Measurements from ENCODE around the gene TOMM22. TPM values are rescaled to one million over a fixed set of nuclear protein-coding genes. Genes with fewer than 3 reads are reported as not detected.

TOMM22 gene
- total RNA-seq, 1 donor from 2014 or later = 47.7 TPM

- Mint-ChIP-seq H3K4me1 (ENCODE audit: low read depth) (peaks cover 60% of the 10 kb centered on the region), H3K27ac (ENCODE audit: unreplicated experiment) (no peak overlapping the region), H3K36me3 (ENCODE audit: low read depth) (peaks cover 3% of the 10 kb centered on the region), H3K27me3 (ENCODE audit: low read depth) (no peaks in the 10 kb centered on the region), H3K4me3 (ENCODE audit: unreplicated experiment) (no peak overlapping the region), H3K9me3 (ENCODE audit: low read depth) (no peaks in the 10 kb centered on the region)
- DNase-seq (ENCODE audit: low spot score) = no peak
- no peak for TF ChIP-seq CTCF (IDR thresholded peaks at IDR 0.05)
Observed at GRCh38 chr22:38710866-38711265, 29.1 kb downstream of the TOMM22 start.

GRCh38 chr22:38712486-38713207 lies 30.9 kb downstream of the TOMM22 start:
- no peak for DNase-seq (ENCODE audit: low spot score)
- TF ChIP-seq CTCF (IDR thresholded peaks at IDR 0.05) = no peak
- peaks cover 62% of the 10 kb centered on the region for H3K4me1 Mint-ChIP-seq (ENCODE audit: low read depth)
- H3K36me3 Mint-ChIP-seq (ENCODE audit: low read depth) = peaks cover 8% of the 10 kb centered on the region
- H3K9me3 Mint-ChIP-seq (ENCODE audit: low read depth) = no peaks in the 10 kb centered on the region
- no peaks in the 10 kb centered on the region for H3K27me3 Mint-ChIP-seq (ENCODE audit: low read depth)
- no peak overlapping the region for H3K4me3 Mint-ChIP-seq (ENCODE audit: unreplicated experiment)
- H3K27ac Mint-ChIP-seq (ENCODE audit: unreplicated experiment) = peak overlapping the region; percentile 29

GRCh38 chr22:38713921-38714320 lies 32.2 kb downstream of the TOMM22 start:
- DNase-seq (ENCODE audit: low spot score) = no peak
- peaks cover 64% of the 10 kb centered on the region for H3K4me1 Mint-ChIP-seq (ENCODE audit: low read depth)
- H3K27me3 Mint-ChIP-seq (ENCODE audit: low read depth) = no peaks in the 10 kb centered on the region
- peaks cover 8% of the 10 kb centered on the region for H3K36me3 Mint-ChIP-seq (ENCODE audit: low read depth)
- no peak for TF ChIP-seq CTCF (IDR thresholded peaks at IDR 0.05)
- H3K9me3 Mint-ChIP-seq (ENCODE audit: low read depth) = no peaks in the 10 kb centered on the region
- H3K4me3 Mint-ChIP-seq (ENCODE audit: unreplicated experiment) = no peak overlapping the region
- H3K27ac Mint-ChIP-seq (ENCODE audit: unreplicated experiment) = no peak overlapping the region

GRCh38 chr22:38715176-38715764 lies 33.5 kb downstream of the TOMM22 start:
- H3K4me1 Mint-ChIP-seq (ENCODE audit: low read depth) = peaks cover 76% of the 10 kb centered on the region
- no peaks in the 10 kb centered on the region for H3K9me3 Mint-ChIP-seq (ENCODE audit: low read depth)
- no peak for TF ChIP-seq CTCF (IDR thresholded peaks at IDR 0.05)
- H3K36me3 Mint-ChIP-seq (ENCODE audit: low read depth) = peaks cover 8% of the 10 kb centered on the region
- H3K27ac Mint-ChIP-seq (ENCODE audit: unreplicated experiment) = no peak overlapping the region
- no peaks in the 10 kb centered on the region for H3K27me3 Mint-ChIP-seq (ENCODE audit: low read depth)
- H3K4me3 Mint-ChIP-seq (ENCODE audit: unreplicated experiment) = no peak overlapping the region
- DNase-seq (ENCODE audit: low spot score) = no peak

GRCh38 chr22:38715852-38716251 lies 34.1 kb downstream of the TOMM22 start:
- no peak for TF ChIP-seq CTCF (IDR thresholded peaks at IDR 0.05)
- no peaks in the 10 kb centered on the region for H3K27me3 Mint-ChIP-seq (ENCODE audit: low read depth)
- no peak overlapping the region for H3K4me3 Mint-ChIP-seq (ENCODE audit: unreplicated experiment)
- H3K9me3 Mint-ChIP-seq (ENCODE audit: low read depth) = no peaks in the 10 kb centered on the region
- peaks cover 78% of the 10 kb centered on the region for H3K4me1 Mint-ChIP-seq (ENCODE audit: low read depth)
- H3K36me3 Mint-ChIP-seq (ENCODE audit: low read depth) = peaks cover 8% of the 10 kb centered on the region
- H3K27ac Mint-ChIP-seq (ENCODE audit: unreplicated experiment) = no peak overlapping the region
- no peak for DNase-seq (ENCODE audit: low spot score)
